CD1c-positive myeloid dendritic cell (primary cell): Measurements from ENCODE around the gene PEX6.
"Not testable (repeated sequence)": the region's sequence is repeated elsewhere in the genome, so short reads cannot be mapped to it uniquely, and the experiment has no call there.

ENCODE experiments used
- DNase-seq: peaks from one replicate; pipeline ENCODE4 v3.0.0-alpha.2; 2016; ENCODE audit errors: extremely low spot score

The PEX6 gene

DNA sequence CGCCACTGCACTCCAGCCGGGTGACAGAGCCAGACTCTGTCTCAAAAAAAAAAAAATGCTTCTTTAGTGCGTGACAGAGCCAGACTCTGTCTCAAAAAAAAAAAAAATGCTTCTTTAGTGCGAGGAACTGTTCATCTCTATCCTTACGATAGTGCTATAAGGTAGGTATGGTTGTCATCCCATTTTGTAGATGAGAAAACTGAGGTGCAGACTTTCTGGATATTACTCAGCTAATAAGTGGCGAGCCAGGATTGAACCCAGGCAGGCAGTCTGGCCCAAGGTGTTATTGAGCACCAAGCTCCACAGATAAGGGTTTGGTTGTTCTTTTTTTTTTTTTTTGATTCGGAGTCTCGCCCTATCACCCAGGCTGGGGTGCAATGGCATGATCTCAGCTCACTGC, 22.9 kb upstream of the PEX6 start:
- no peak for DNase-seq

DNA sequence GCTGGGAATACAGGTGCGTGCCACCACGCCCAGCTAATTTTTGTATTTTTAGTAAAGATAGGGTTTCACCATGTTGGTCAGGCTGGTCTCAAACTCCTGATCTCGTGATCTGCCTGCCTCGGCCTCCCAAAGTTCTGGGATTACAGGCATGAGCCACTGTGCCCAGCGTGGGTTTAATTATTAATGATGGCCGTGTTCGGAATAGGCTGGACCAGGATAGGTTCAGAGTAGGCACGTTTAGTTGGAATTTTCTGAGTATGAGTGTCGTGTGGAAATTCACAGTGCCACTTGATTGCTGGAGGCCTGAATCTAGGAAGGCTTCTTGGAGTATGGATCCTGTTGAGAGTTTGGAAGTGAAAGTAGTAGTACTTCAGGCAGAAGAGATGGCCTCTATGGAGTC, 19.2 kb upstream of the PEX6 start:
- DNase-seq = not testable (repeated sequence)

DNA sequence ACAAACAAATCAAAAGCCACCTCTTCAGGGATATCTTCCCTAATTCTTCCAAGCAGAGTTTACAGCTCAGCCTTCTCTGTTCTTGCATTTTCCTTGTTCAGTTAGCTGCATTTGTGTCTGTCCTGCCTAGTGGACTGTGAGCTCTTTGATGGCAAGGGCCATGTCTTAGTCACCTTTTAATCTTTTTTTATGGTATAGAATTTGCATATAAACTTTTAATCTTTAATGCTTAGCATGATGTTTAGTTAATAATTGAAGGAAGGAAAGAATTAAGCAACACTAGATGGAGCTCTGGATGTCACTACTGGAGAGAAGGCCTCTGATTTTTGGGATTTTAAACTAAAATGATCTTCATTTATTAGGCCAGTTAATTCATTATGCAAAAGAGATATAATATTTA, 17.5 kb upstream of the PEX6 start:
- DNase-seq = no peak

DNA sequence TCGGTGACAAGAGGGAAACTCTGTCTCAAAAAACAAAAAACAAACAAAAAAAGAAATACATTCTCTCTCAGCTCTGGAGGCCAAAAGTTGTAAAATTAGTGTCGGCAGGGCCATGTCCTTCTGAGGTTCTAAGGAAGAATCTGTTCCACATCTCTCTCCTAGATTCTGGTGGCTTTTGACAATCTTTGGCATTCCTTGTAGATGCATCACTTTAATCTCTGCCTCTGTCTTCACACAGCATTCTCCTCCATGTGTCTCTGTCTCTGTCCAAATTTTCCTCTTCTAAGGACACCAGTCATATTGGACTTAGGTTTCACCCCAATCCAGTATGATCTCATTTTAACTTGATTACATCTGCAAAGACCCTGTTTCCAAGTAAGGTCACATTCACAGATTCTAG, 14.5 kb upstream of the PEX6 start:
- no peak for DNase-seq

DNA sequence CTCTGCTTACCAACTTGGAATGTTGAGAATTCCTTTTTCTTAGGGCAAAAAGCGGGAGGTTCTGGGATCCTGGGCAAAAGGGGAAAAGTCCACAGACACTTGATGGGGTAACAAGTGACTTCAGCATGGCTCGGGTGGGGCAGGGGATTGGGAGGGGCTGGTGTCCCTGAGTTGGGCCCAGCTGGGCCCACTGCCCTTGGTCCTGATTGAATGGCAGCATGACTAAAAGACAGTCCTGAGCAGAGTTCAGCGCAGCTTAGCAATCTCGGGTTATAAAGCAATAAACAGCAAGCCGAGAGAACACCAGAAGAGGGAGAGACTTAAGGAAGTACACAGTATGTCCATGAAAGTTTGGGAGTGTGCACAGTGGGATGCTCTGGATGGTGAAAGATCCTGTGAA, 10.9 kb upstream of the PEX6 start:
- DNase-seq = no peak

DNA sequence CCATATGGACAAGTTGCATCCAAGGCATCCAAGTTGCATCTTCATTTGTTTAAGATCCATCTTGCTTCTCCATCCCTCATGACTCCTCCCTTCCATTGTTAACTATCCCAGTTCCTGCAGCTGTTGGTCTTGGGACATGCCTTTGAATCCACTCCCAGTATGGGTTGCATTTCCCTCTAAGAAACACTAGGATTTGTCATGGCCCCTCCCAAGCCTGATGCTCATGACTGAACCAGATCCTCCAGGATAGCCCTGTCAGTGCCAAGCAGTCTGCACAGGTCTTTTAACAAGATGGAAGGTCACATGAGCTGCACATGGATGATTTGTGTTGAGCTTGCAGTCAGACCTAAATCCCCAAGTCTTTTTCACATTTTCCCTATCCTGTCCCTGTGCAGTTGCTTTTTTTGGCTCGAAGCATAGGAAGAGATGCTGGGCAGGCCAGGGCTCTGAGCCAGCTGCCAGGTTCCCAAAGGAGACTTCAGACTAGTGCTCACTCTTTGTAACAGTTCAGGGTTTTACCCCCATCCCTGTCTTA, 9.6 kb upstream of the PEX6 start:
- no peak for DNase-seq

DNA sequence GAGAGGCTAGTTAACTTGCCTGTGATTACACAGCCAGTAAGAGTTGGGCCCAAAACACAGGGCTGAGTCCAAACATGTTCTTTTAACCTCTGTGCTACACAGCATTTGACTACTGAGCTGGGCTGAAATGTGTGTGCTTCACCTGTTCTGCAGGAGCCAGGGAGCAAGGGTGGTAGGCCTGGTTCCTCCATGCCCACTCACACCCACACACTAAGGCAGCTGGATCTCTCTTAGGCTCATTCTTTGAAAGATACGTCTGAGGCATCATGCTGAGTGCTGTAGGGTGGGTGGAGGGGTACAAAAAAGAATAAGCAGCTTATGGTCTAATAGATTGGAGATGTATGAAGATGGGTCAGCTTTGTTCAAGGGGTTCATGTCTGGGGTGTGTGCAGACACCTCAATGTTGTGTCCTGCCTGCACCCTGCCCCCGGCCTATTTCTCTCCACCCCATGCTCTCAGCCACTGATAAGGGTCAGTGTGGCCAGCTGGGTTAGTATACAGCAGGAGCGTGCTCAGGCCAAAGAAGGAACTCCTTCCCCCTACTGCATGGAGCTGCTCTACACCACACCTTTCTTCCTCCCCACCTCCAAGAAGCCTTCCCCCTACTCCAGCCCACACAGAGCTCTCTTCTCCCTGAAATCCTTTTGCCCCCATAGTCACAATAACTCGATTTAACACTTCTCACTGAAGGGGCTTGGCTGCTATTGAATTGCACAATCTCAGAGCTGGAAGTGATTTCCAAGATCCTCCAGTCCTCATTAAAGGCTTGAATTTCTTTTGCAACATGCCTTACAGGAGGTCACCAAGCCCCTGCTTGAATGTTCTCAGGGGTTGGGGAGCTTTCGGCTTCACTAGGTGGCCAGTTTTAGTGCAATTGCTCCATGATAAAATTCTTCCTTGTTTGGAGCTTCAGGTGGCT, 8.8 kb upstream of the PEX6 start:
- no peak for DNase-seq

DNA sequence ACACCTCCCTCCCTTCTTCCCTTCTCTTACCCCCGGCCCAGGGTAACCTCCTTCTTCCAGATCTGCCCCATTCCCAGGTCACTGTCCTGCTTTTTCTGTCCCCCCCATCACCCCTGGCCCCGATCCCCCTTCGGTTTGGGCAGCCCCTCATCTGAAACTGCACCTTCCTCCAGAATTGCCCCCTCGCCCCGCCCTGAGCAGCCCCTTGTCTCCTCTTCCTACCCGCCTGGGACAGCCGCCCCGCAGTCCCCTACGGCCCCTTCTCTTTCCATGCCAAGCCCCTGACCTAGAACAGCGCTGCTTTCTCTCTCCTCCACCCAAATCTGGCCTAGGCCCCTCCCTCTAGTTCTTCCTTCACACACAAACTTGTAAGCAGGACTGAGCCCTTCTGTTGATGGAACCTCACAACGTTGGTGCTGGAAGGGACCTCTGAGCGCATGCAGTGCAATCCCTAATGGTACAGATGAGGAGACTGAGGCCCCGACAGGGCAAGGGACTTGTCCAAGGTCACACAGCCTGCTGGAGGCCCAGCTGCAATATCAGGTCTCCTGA, 6.0 kb upstream of the PEX6 start:
- DNase-seq = no peak

DNA sequence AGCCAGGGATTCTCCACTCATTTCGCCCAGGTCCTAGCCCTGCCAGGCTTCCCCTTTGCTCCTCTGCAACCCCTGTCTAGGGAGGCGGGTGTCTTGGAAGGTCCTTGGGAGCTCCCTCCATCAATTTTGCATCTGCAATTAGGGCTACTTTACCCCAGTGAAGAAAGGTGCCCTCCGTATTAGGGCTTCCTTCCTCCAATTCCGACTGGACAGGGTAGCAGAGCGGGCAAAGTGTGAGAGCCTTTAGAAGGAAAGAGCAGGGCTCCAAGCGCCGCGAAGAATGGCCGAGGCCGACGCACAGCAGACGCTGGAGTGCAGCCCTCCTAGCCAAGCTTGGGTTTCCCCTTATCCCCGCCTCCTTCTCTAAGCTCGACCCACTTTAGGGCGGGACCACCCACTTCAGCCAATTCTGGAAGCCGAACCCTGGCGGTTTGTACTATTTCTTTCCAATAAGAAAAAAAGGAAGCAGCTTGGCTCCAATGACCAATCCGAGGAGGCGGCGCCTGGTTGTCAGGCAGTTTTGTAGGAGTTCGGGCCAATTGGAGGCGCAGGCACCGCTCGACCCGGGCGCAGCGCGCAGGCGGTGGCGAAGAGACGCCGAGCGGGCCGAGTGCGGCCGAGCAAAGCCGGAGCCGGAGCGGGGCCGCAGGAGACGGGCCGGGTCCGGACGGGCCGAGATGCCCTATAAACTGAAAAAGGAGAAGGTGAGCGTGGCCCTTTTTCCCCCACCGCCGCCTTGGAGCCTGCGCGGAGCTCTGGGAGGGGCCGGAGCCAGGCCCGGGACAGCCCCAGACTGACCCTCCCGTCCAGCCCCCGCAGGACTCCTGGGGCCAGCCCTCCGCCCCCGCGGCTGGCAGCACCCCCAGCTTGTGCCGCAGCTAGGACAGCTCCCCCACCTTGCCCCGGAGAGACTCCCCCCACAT, 5.3 kb upstream of the PEX6 start, which contains the start of gene PPP2R5D:
Gene PPP2R5D (plus strand): TSS at position 570 of the 923 bp plus-strand sequence. CDS start 108 bp downstream, at position 678.
- DNase-seq = peak; percentile 99

DNA sequence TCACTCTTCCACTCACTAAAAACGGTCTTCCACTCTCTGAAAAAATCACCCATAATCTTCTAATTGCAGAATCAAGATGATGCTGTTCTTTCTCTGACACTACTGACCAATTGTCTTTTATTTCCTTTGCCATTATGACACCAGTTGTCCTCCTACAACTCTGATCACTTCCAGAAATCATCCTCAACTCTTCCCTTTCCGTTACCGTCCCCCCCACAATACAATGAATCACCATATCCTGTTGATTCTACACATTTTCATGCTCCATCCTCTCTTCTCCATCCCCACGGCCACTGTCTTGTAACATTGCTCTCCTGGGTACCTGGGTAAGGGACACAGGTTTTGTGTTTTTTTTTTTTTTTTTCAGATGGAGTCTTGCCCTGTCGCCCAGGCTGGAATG, 2.9 kb upstream of the PEX6 start:
- no peak for DNase-seq

DNA sequence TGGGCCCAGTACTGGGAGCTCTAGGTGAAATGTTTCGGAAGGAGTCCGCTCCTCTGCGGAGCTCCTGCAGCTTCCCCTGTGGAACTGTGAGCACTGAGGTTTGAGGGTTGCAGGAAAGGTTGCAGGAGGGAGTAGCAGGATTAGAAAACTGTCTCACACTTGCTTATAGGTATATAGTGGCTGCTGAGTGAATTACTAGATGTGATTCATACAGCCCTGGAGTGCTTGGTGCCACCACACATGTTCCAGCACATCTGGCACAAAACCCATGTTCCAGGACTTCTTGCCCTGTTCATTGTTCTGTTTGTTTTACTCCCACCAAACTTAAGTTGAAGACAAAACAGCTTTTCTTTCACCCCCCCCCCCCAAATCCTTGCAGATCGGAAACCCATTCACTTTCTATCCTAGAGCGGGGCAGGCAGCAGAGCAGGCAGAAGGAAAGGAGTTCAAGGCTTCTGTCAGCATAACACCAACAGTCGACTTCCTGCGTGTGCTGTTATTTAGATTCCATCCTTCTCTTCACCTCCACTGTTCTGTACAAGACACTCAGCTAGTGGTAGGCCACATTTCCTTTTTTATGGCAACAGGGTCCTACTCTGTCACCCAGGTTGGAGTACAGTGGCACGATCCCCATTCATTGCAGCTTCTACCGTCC, 669 bp upstream of the PEX6 start:
- DNase-seq = no peak

DNA sequence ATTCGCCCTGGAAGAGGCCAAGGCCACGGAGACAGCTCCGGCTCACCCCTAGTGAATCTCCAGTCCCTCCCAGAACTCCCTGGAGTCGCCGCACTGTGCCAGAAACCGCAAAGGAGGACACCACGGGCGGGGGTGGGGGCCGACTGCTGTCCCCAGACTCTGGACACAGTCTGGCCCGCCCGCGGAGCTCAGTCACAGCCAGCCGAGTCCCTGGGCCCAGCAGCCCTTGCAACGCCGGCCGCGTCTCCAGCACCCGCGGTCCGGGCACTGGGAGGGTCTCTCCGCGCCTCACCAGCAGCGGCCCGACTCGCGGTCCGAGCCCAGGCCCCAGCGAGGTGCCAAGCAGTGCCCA, 518 bp downstream of the PEX6 start:
- peak; percentile 21 for DNase-seq

DNA sequence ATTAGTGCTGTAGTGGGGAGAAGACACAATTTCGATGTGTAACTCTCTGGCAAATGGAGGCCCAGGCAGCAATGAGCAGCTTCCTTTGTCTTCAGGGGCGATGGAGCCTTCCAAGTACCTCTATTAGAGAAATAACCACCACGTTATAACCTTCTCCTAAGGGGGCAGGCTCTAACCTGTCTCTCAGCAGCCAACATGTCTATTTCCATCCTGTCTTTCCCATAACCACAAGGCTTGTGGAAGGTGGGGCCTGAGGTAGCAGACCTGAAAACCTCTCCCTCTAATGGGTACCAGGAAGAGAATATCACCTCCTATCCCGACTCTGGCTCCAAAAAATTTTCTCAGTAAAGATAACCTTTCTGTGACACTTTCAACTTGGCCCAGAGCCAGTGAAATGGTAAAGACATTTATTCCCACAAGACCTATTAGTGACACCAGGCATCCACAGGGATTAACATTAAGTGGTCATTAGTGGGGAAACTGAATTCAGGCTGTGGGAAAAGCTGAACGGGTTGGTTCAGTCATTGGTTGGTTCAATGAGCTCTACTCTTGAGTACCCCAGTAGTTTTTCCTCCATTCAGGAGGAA, 4.0 kb downstream of the PEX6 start:
- DNase-seq = no peak

DNA sequence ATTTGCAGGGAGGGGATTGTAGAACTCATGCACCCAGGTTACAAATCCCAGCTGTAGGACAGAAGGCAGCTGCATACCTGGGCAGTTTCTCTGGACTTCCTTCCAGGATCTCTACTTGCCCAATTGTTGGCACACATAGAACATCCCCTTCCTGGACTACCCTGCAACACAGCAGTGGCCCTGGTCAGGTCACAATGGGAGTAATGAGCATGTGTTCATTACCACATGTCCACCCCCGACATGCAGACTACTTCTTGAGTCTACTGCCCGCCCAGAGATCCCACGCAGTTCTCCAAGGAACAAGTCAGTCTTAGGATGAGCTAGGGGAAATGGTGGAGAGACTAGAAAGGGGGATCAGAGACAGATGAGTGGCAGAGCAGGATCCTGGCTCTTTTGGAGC, 5.1 kb downstream of the PEX6 start:
- peak; percentile 20 for DNase-seq

DNA sequence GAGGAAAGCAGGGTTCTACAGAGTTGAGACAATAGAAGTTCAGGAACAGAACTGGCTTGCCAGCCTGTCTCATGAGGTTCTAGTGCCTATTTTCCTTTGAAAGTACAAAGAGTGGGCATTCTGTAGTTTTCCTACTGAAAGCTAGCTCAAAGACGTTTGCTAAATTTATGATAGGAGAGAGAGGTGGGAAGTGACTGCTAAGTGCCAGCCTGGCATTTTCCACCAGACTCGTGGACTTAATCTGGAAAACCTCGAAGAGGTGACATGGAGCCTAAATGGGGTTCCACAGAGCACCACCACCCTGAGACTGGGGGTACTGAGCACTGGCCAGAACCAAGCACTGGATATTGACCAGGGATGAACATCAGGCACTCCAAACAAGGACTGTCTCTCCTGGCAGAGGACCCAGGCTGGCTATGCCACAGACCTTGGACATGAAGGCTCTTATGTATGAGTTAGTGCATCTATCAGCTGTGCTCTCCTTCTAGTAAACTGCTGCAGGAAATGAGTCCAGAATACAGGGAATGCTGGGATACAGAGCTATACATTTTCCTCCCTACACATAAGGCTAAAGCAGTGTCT, 7.1 kb downstream of the PEX6 start:
- DNase-seq = no peak

DNA sequence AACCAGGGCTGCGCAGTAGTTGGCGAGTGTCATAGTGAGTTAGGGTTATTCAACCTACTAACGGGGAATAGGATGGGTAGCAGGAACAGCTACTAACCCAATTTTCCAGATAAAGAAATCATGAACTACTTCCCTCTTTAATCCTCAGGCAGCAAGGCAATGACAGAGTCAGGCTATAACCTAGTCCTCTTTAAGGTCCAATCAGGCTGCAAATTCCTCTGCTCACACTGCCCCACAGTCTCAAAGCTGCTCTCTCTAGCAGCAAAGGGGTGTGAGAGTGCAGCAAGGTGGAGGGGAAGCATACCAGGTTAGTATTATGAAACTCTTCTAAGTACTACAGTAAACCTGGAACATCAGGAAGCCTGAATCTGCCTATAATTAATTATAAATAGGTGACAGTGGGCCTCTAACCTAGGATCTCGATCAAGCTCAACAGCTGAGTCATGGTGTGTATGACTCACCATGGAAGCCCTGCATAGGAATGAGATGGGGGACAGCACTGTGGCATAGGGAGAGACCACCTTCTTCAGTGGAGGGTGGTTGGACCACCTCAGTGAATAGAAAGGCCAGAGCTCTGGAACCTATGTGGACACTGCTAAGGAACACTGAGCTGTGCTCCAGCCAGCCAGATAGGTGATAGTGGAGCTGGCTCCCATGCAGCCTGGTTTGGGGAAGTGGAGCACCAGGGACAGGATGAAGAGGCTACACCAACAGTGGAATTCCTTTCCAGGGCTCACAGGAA, 7.9 kb downstream of the PEX6 start:
- DNase-seq = peak; percentile 21

DNA sequence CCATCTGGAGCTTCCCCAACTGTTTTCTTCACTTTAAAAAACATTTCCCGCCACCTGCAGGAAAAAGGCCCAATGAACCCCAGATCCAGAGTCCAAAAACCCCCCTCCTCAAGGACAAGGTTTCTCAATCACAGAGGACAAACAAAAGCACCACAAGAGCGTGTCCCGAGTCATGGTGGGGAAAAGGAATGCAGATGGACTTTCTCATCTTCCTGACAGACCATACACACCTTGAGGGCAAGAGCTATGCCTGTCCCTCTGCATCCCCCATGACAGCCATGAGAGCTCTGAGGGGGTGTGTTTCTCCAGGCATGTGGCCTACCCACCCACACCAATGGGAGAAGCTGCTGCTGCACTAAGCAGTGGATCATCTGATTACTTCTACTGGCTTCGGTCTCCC, 9.0 kb downstream of the PEX6 start:
- no peak for DNase-seq

DNA sequence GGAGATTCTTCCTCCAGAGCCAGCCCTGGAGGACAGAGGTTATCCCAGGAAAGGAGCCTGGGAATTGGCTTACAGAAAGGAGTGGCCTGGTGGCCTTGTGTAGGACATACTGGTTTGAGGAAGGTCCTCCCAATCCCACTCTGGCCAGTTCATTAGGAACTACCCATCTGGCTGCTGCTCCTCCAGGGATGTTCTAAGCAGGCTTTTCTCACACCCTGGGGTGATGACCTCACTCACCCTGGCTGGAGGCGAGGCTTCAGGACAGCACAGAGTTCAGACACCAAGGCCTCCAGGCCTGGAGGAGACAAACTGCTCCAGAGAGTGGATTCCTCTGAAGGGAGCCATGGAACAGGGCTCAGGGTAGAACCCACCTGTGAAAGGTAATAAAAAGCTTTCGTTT, 9.6 kb downstream of the PEX6 start:
- no peak for DNase-seq

DNA sequence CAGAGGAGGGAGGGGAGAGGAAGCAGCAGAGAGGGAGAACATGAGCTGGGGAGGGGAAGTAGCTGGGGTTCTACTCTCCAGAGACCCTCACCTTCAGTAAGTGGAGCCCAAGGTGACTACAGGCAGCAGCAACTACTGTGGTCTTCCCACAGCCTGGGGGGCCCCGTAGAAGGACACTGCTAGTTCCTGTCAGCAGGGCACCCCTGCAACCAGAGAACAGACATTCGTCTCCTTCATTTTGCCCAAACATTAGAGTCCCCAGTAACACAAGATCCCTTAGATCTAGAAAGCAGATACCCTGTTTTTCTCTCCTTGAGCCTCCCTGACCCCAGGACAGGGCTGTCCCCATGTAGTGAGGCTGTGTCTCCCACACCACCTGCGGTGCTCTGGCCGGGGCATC, 10.2 kb downstream of the PEX6 start:
- no peak for DNase-seq

DNA sequence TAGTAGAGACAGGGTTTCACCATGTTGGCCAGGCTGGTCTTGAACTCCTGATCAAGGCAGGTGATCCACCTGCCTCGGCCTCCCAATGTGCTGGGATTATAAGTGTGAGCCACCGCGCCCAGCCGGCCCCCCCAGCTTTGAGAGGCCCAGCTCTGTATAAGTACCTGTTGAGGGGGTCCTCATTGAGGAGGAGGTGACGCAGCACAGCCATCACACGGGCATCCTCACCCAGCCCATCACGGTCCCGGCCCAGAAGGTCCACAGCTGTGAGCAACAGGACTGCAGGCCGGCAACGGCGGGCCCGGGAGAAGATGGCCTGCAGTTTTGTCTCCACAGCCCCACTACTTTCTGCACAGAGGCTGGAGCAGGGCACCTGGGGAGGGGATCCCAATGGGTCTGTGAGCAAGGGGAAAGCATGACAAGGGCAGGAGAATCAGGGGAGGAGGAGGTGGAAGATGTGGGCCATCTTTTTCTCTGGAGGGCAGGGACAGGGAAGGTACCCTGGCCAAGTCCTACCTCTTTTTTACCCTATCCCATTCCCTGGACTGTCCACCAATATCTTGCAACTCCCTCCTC, 10.8 kb downstream of the PEX6 start:
- DNase-seq = no peak
